Measurements from ENCODE around the gene LOXL4. TPM values are rescaled to one million over a fixed set of nuclear protein-coding genes. Genes with fewer than 3 reads are reported as not detected.

LOXL4 gene
- total RNA-seq, 2 donors from 2014 or later, result 0.32 to 1.6 TPM

DNA sequence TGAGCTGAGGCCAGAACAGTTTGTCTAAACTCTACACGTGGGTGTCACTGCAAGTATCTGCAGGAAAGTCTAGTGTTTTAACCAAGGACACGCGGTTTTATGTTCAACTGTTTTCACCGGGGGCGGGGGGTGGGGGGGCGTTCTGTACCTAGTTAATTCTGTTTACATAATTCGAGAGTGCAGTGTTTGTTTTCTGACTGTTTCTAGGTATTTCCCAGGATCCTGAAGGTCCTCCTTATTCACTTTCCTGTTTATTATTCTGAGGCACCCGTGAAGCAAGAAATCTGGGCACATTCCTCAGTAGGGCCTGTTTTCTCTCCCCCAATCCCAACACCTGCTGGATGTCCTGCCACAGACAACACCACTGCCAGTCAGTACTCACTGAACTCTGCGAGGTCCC, 7.6 kb downstream of the LOXL4 start:
- TF ChIP-seq, protein P1, sequence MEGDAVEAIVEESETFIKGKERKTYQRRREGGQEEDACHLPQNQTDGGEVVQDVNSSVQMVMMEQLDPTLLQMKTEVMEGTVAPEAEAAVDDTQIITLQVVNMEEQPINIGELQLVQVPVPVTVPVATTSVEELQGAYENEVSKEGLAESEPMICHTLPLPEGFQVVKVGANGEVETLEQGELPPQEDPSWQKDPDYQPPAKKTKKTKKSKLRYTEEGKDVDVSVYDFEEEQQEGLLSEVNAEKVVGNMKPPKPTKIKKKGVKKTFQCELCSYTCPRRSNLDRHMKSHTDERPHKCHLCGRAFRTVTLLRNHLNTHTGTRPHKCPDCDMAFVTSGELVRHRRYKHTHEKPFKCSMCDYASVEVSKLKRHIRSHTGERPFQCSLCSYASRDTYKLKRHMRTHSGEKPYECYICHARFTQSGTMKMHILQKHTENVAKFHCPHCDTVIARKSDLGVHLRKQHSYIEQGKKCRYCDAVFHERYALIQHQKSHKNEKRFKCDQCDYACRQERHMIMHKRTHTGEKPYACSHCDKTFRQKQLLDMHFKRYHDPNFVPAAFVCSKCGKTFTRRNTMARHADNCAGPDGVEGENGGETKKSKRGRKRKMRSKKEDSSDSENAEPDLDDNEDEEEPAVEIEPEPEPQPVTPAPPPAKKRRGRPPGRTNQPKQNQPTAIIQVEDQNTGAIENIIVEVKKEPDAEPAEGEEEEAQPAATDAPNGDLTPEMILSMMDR (IDR thresholded peaks at IDR 0.05), result no peak
- intact Hi-C loops (cut with DNase I), result no loop called here
- no peak for DNase-seq
- Histone ChIP-seq H3K27ac (no peak overlapping the region), H3K36me3 (no peaks in the 10 kb centered on the region), H3K4me3 (no peak overlapping the region), H3K9ac (ENCODE audit: low read depth in 2 of 2, low read length in 2 of 2) (no peak overlapping the region), H3K9me3 (no peaks in the 10 kb centered on the region), H3K27me3 (no peaks in the 10 kb centered on the region), H3K4me1 (no peaks in the 10 kb centered on the region)

DNA sequence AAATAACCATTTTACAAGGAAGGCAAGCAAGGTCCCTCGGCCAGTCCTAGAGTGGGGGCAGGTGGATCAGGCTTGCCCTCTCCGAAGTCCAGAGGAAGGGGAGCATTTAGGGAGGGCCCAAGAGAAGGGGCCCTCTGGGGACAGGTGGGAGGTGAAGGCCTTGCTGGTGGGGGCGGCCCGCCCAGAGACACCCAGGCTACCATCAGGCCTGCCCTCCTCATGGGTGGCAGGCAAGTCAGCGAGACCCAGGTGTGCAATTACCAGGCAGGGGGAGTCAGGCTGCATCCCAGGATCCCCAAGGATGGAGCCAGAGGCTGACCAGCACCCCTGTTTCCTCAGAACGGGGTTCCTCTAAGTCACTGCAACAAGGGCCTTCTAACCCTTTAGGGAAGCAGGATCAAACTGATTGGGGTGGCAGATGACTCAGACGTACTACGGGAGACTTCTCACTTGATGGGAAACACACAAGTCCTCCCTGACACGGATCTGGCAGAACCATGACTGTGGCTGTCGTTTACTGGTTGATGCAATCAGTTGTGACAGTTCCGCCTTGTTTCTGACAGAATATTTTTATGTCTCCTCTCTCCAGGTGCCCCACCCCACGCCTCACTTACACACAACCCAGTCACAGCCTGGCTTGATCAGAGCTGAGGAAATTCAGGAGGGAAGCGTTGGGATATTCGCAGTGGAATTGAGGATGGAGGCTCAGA, 8.2 kb downstream of the LOXL4 start:
- Histone ChIP-seq H3K27ac (no peak overlapping the region), H3K36me3 (no peaks in the 10 kb centered on the region), H3K4me3 (no peak overlapping the region), H3K9ac (ENCODE audit: low read depth in 2 of 2, low read length in 2 of 2) (no peak overlapping the region), H3K9me3 (no peaks in the 10 kb centered on the region), H3K4me1 (no peaks in the 10 kb centered on the region), H3K27me3 (no peaks in the 10 kb centered on the region)
- intact Hi-C loops (cut with DNase I), result loop anchor here (5.0 kb wide), 1 partner anchor 53 kb away; no protein-coding TSS in a partner anchor
- DNase-seq, result no peak
- TF ChIP-seq, protein P1 (IDR thresholded peaks at IDR 0.05), result no peak

DNA sequence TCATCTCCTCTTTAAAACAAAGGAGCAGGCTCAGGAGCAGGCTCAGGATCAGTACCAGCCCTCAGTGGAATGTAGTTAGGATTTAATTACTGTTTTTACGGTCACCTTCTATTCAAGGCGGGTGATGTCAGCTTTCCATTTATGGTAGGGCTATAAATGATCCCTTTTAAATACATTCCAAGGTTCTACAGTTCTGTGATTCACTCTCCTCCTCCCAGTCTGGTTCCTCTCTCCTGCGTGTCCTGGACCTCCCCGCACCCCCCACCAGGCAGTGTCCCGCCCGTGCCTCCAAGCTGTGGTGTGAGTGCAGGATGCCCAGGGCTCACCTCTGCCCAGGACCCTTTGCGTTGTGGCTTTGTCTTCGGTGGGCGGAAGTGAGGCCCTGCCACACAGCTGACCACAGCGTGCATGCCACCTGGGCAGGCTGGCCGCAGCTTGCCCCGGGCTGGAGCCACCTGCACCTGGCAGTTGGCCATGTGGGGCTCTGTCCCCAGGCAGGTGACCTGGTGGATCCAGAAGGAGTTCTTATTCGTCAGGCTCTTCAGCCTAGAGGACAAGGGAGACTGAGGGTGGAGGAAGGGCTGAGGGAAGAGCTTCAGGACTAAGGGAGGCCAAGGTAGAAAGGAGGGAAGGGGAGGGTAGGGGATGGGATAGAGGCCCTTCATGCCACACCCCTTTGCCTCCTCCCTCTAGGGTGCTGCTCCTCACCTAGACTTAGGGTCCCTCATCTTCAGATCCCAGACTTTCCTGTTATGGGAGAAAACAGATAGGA, 9.1 kb downstream of the LOXL4 start:
- Histone ChIP-seq H3K36me3 (no peaks in the 10 kb centered on the region), H3K4me3 (no peak overlapping the region), H3K4me1 (no peaks in the 10 kb centered on the region), H3K9ac (ENCODE audit: low read depth in 2 of 2, low read length in 2 of 2) (no peak overlapping the region), H3K9me3 (no peaks in the 10 kb centered on the region), H3K27me3 (no peaks in the 10 kb centered on the region), H3K27ac (no peak overlapping the region)
- intact Hi-C loops (cut with DNase I), result loop anchor here (5.0 kb wide), 1 partner anchor 53 kb away; no protein-coding TSS in a partner anchor
- TF ChIP-seq, protein P1 (IDR thresholded peaks at IDR 0.05), result no peak
- DNase-seq, result no peak

DNA sequence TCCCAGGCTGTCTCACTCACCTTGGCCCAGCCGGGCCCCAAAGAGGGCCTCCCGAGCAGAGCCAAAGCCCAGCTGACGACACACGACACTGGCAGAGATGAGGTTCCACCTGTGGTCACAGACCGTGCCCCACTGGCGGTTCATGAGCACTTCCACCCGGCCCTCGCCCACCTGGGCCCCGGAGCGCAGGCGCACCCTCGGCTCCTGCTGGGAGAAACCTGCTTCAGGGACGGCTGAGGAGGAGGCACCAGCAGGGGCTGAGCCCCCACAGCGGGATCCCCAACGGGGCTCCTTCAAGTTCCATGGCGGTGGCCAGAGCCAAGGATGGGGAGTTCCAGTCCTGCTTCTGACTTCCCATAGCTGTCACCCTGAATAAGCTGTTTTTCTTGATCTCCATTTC, 10.0 kb downstream of the LOXL4 start:
- H3K27me3 ChIP-seq, result no peaks in the 10 kb centered on the region

DNA sequence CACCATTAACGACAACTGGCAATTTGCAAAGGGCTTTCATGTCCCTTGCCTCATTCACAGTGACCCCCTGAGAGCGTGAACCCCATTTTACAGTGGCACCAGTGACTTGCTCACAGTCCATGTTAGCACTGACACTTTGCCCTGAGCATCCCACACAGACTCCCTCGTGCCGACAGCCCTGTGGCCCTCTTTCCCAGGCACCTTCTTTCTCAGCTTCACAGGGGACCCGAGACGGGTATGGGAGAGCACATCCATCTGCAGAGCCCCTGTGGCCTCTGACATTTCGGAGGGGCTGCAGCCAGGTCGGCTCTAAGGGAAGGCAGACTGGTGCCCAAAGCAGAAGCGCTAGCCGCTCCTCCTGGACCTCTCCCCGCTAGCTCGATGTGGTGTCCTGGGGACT, 10.8 kb downstream of the LOXL4 start:
- intact Hi-C loops (cut with DNase I), result loop anchor here (5.0 kb wide), 1 partner anchor 55 kb away; no protein-coding TSS in a partner anchor
- Histone ChIP-seq H3K27me3 (no peaks in the 10 kb centered on the region), H3K4me3 (no peak overlapping the region), H3K9ac (ENCODE audit: low read depth in 2 of 2, low read length in 2 of 2) (no peak overlapping the region), H3K36me3 (no peaks in the 10 kb centered on the region), H3K27ac (no peak overlapping the region), H3K4me1 (no peaks in the 10 kb centered on the region), H3K9me3 (no peaks in the 10 kb centered on the region)
- no peak for DNase-seq
- TF ChIP-seq, protein P1 (IDR thresholded peaks at IDR 0.05), result no peak

More for the DNA sequence above, 10.0 kb downstream of the LOXL4 start:
- no peak overlapping the region for H3K27ac ChIP-seq
- DNase-seq, result no peak
- H3K9ac ChIP-seq (ENCODE audit: low read depth in 2 of 2, low read length in 2 of 2), result no peak overlapping the region
- TF ChIP-seq, protein P1 (IDR thresholded peaks at IDR 0.05), result no peak
- no peaks in the 10 kb centered on the region for H3K36me3 ChIP-seq
- intact Hi-C loops (cut with DNase I), result loop anchor here (5.0 kb wide), 1 partner anchor 54 kb away; no protein-coding TSS in a partner anchor
- H3K4me3 ChIP-seq, result no peak overlapping the region
- no peaks in the 10 kb centered on the region for H3K4me1 ChIP-seq
- no peaks in the 10 kb centered on the region for H3K9me3 ChIP-seq

All from colonic mucosa (tissue), 4 donors.